OCI-LY1 (cell line): ENCODE data around the gene MRTFA.
A peak's percentile ranks its signal among the peaks of the same experiment; 100 is the strongest.

ENCODE experiments used
- H2AFZ ChIP-seq: fragments of 200-600 bp; sonication (generic), shearing (Covaris generic); 2 replicates; pipeline ENCODE4 v1.6.0; 2014; ENCODE audit warnings: antibody characterized with exemption, mild to moderate bottlenecking, low read length
- H3F3A ChIP-seq: fragments of 200-600 bp; sonication (generic), shearing (Covaris generic); 2 replicates; pipeline ENCODE4 v1.6.0; 2014; ENCODE audit warnings: mild to moderate bottlenecking, antibody characterized with exemption, low read length, moderate library complexity; ENCODE audit not compliant: insufficient read depth
- H3K27ac ChIP-seq: fragments of 200-600 bp; sonication (generic); 2 replicates; pipeline ENCODE4 v1.5.1; 2014; ENCODE audit warnings: low read length, mixed run types, mild to moderate bottlenecking, low read depth; ENCODE audit not compliant: poor library complexity, severe bottlenecking
- H3K27me3 ChIP-seq: fragments of 200-600 bp; sonication (generic); 2 replicates; pipeline ENCODE4 v1.6.0; 2014; ENCODE audit warnings: antibody characterized with exemption, mild to moderate bottlenecking, low read length, moderate library complexity; ENCODE audit not compliant: insufficient read depth
- H3K36me3 ChIP-seq: fragments of 200-600 bp; sonication (generic); 2 replicates; pipeline ENCODE4 v1.6.1; 2014; ENCODE audit warnings: mild to moderate bottlenecking, antibody characterized with exemption, low read length, moderate library complexity, mixed read lengths; ENCODE audit not compliant: insufficient read depth
- H3K4me1 ChIP-seq: fragments of 200-600 bp; sonication (generic); 2 replicates; pipeline ENCODE4 v1.5.1; 2014; ENCODE audit warnings: mild to moderate bottlenecking, low read length, moderate library complexity; ENCODE audit not compliant: insufficient read depth, severe bottlenecking
- H3K4me2 ChIP-seq: fragments of 200-600 bp; sonication (generic), shearing (Covaris generic); 2 replicates; pipeline ENCODE4 v1.6.1; 2014; ENCODE audit warnings: low read length
- H3K4me3 ChIP-seq: fragments of 200-600 bp; sonication (generic); 2 replicates; pipeline ENCODE4 v1.5.1; 2014; ENCODE audit warnings: low read length, low read depth, mild to moderate bottlenecking, mixed read lengths; ENCODE audit not compliant: poor library complexity, severe bottlenecking
- H3K79me2 ChIP-seq: fragments of 200-600 bp; shearing (Covaris generic); 2 replicates; pipeline ENCODE4 v1.6.1; 2016; ENCODE audit warnings: mixed run types, low read length, mixed read lengths; ENCODE audit not compliant: insufficient read depth
- H3K9ac ChIP-seq: fragments of 200-600 bp; sonication (generic), shearing (Covaris generic); 2 replicates; pipeline ENCODE4 v1.6.1; 2014; ENCODE audit warnings: mild to moderate bottlenecking, low read length, mixed read lengths
- H3K9me2 ChIP-seq: fragments of 200-600 bp; sonication (generic), shearing (Covaris generic); 2 replicates; pipeline ENCODE4 v1.6.1; 2014; ENCODE audit warnings: low read depth, mild to moderate bottlenecking, low read length, mixed read lengths
- H3K9me3 ChIP-seq: fragments of 200-600 bp; shearing (Covaris generic); 2 replicates; pipeline ENCODE4 v1.6.1; 2014; ENCODE audit warnings: low read length, mixed read lengths
- H4K20me1 ChIP-seq: fragments of 200-600 bp; sonication (generic), shearing (Covaris generic); 2 replicates; pipeline ENCODE4 v1.6.0; 2016; ENCODE audit warnings: mild to moderate bottlenecking, low read length; ENCODE audit not compliant: insufficient read depth
- CTCF ChIP-seq: fragments of 200-600 bp; sonication (generic), shearing (Covaris generic); IDR thresholded peaks from 2 replicates; pipeline ENCODE4 v1.5.1; 2017; ENCODE audit warnings: mild to moderate bottlenecking, antibody characterized with exemption, low read length, moderate library complexity, mixed read lengths
- EZH2 ChIP-seq: fragments of 200-600 bp; sonication (generic), shearing (Covaris generic); IDR thresholded peaks from 2 replicates; pipeline ENCODE4 v1.8.0; 2017; ENCODE audit warnings: borderline replicate concordance, mixed run types, mild to moderate bottlenecking, antibody characterized with exemption, low read length, moderate library complexity, mixed read lengths

The MRTFA gene

GRCh38 chr22:40422558-40423309 is 213.8 kb downstream of the MRTFA start:
- Histone ChIP-seq H3K4me3 (no peak overlapping the region), H3K36me3 (peaks cover 92% of the 10 kb centered on the region), H3K9me3 (no peaks in the 10 kb centered on the region), H3K4me2 (no peak overlapping the region), H3K27me3 (no peaks in the 10 kb centered on the region), H3K27ac (peak overlapping the region; percentile 7), H3F3A (no peaks in the 10 kb centered on the region), H3K9me2 (no peaks in the 10 kb centered on the region), H4K20me1 (no peaks in the 10 kb centered on the region), H3K79me2 (no peaks in the 10 kb centered on the region), H3K4me1 (peaks cover 15% of the 10 kb centered on the region), H3K9ac (no peak overlapping the region), H2AFZ (no peak overlapping the region)
- no peak for TF ChIP-seq CTCF
- TF ChIP-seq EZH2: no peak

- Histone ChIP-seq H3F3A (no peaks in the 10 kb centered on the region), H3K9ac (no peak overlapping the region), H3K4me3 (no peak overlapping the region), H3K27ac (peak overlapping the region; percentile 7), H3K27me3 (no peaks in the 10 kb centered on the region), H3K9me3 (no peaks in the 10 kb centered on the region), H3K36me3 (peaks cover 87% of the 10 kb centered on the region), H3K9me2 (no peaks in the 10 kb centered on the region), H4K20me1 (no peaks in the 10 kb centered on the region), H3K79me2 (no peaks in the 10 kb centered on the region), H3K4me2 (no peak overlapping the region), H3K4me1 (peaks cover 23% of the 10 kb centered on the region), H2AFZ (no peak overlapping the region)
- TF ChIP-seq EZH2: no peak
Observed at GRCh38 chr22:40421941-40422340, 214.6 kb downstream of the MRTFA start.

GRCh38 chr22:40421082-40421350 is 215.5 kb downstream of the MRTFA start:
- TF ChIP-seq CTCF: no peak
- no peak for TF ChIP-seq EZH2
- no peaks in the 10 kb centered on the region for H3F3A ChIP-seq
- no peak overlapping the region for H3K4me3 ChIP-seq
- no peaks in the 10 kb centered on the region for H3K79me2 ChIP-seq
- H3K4me2 ChIP-seq: no peak overlapping the region
- H3K9ac ChIP-seq: no peak overlapping the region
- no peaks in the 10 kb centered on the region for H3K27me3 ChIP-seq
- H4K20me1 ChIP-seq: no peaks in the 10 kb centered on the region
- H3K27ac ChIP-seq: no peak overlapping the region
- peaks cover 85% of the 10 kb centered on the region for H3K36me3 ChIP-seq
- no peaks in the 10 kb centered on the region for H3K9me3 ChIP-seq
- peaks cover 33% of the 10 kb centered on the region for H3K4me1 ChIP-seq
- H2AFZ ChIP-seq: no peak overlapping the region
- no peaks in the 10 kb centered on the region for H3K9me2 ChIP-seq
